Skeletal muscle tissue (tissue), 4 donors: Measurements from ENCODE around the gene DISP3. TPM values are rescaled to one million over a fixed set of nuclear protein-coding genes. Genes with fewer than 3 reads are reported as not detected.

ENCODE experiments used
- H3K27ac ChIP-seq: one replicate; pipeline ENCODE4 v1.7.0; 2013; ENCODE audit warnings: mild to moderate bottlenecking, low read depth, low read length, inconsistent platforms
- H3K27me3 ChIP-seq, 3 donors: one replicate each; pipeline ENCODE4 v1.7.0; 2013; ENCODE audit warnings: low read length in 3 of 3; ENCODE audit not compliant: control insufficient read depth in 3 of 3, insufficient read depth in 3 of 3
- H3K36me3 ChIP-seq, 3 donors: one replicate each; pipeline ENCODE4 v1.7.0; 2013; ENCODE audit warnings: low read length in 3 of 3; ENCODE audit not compliant: control insufficient read depth in 3 of 3, insufficient read depth in 3 of 3
- H3K4me1 ChIP-seq, 3 donors: one replicate each; pipeline ENCODE4 v1.7.0; 2013; ENCODE audit warnings: low read length in 3 of 3, mild to moderate bottlenecking in 3 of 3; ENCODE audit not compliant: control insufficient read depth in 3 of 3, insufficient read depth in 3 of 3
- H3K4me3 ChIP-seq, 3 donors: one replicate each; pipeline ENCODE4 v1.7.0; 2013; ENCODE audit warnings: low read length in 3 of 3
- H3K9ac ChIP-seq, 3 donors: one replicate each; pipeline ENCODE4 v1.7.0; 2013; ENCODE audit warnings: low read length in 3 of 3, mild to moderate bottlenecking in 3 of 3, moderate library complexity in 2 of 3, low read depth in 1 of 3
- H3K9me3 ChIP-seq, 3 donors: one replicate each; pipeline ENCODE4 v1.7.0; 2013; ENCODE audit warnings: low read length in 3 of 3; ENCODE audit not compliant: control insufficient read depth in 3 of 3
- total RNA-seq: library from RNA; depleted of rRNA; stranded (reverse); fragments of >200 nt; gene quantifications from one replicate; pipeline ENCODE4 v1.2.3, GENCODE V29; 2014
- donor health status: Osteomylitis.

The DISP3 gene
- total RNA-seq, 1 donor from 2014 or later, result not detected

GRCh38 chr1:11455967-11456570, 22.9 kb upstream of the DISP3 start:
- peaks cover 71 to 82% (median 74%) of the 10 kb centered on the region in 3 donors for H3K27me3 ChIP-seq
- H3K4me1 ChIP-seq, result peaks cover 0 to 9% (median 0%) of the 10 kb centered on the region in 3 donors

GRCh38 chr1:11456965-11457364, 22.0 kb upstream of the DISP3 start:
- Histone ChIP-seq H3K4me1 (peaks cover 0 to 9% (median 0%) of the 10 kb centered on the region in 3 donors), H3K9ac (no peak overlapping the region), H3K27me3 (peaks cover 71 to 88% (median 77%) of the 10 kb centered on the region in 3 donors), H3K4me3 (no peak overlapping the region), H3K36me3 (no peaks in the 10 kb centered on the region), H3K9me3 (no peaks in the 10 kb centered on the region), H3K27ac (no peak overlapping the region)

More at GRCh38 chr1:11455967-11456570, 22.9 kb upstream of the DISP3 start:
- no peaks in the 10 kb centered on the region for H3K9me3 ChIP-seq
- H3K36me3 ChIP-seq, result no peaks in the 10 kb centered on the region
- no peak overlapping the region for H3K27ac ChIP-seq
- H3K4me3 ChIP-seq, result no peak overlapping the region
- no peak overlapping the region for H3K9ac ChIP-seq

- Histone ChIP-seq H3K4me1 (peaks cover 0 to 9% (median 0%) of the 10 kb centered on the region in 3 donors), H3K27ac (no peak overlapping the region), H3K4me3 (no peak overlapping the region), H3K9ac (no peak overlapping the region), H3K36me3 (no peaks in the 10 kb centered on the region), H3K9me3 (no peaks in the 10 kb centered on the region), H3K27me3 (peaks cover 72 to 87% (median 75%) of the 10 kb centered on the region in 3 donors)
Measured at GRCh38 chr1:11458811-11459275, 20.1 kb upstream of the DISP3 start.

GRCh38 chr1:11461531-11462137, 17.3 kb upstream of the DISP3 start:
- no peaks in the 10 kb centered on the region for H3K9me3 ChIP-seq
- H3K4me3 ChIP-seq, result no peak overlapping the region
- H3K9ac ChIP-seq, result no peak overlapping the region
- H3K27me3 ChIP-seq, result peaks cover 52 to 80% (median 62%) of the 10 kb centered on the region in 3 donors
- H3K36me3 ChIP-seq, result no peaks in the 10 kb centered on the region
- no peak overlapping the region for H3K27ac ChIP-seq
- H3K4me1 ChIP-seq, result peaks cover 0 to 9% (median 0%) of the 10 kb centered on the region in 3 donors

GRCh38 chr1:11462224-11462923, 16.6 kb upstream of the DISP3 start:
- Histone ChIP-seq H3K27ac (no peak overlapping the region), H3K4me1 (peaks cover 0 to 9% (median 0%) of the 10 kb centered on the region in 3 donors), H3K9ac (no peak overlapping the region), H3K9me3 (no peaks in the 10 kb centered on the region), H3K4me3 (no peak overlapping the region), H3K36me3 (no peaks in the 10 kb centered on the region), H3K27me3 (peaks cover 45 to 78% (median 57%) of the 10 kb centered on the region in 3 donors)

- H3K4me3 ChIP-seq, result no peak overlapping the region
- H3K9me3 ChIP-seq, result no peaks in the 10 kb centered on the region
- no peak overlapping the region for H3K27ac ChIP-seq
- no peaks in the 10 kb centered on the region for H3K36me3 ChIP-seq
- H3K4me1 ChIP-seq, result peaks cover 0 to 9% (median 0%) of the 10 kb centered on the region in 3 donors
- H3K9ac ChIP-seq, result no peak overlapping the region
- peaks cover 49 to 78% (median 54%) of the 10 kb centered on the region in 3 donors for H3K27me3 ChIP-seq
Measured at GRCh38 chr1:11463177-11463576, 15.8 kb upstream of the DISP3 start.

GRCh38 chr1:11465307-11465706, 13.6 kb upstream of the DISP3 start:
- Histone ChIP-seq H3K9me3 (no peaks in the 10 kb centered on the region), H3K9ac (no peak overlapping the region), H3K4me1 (peaks cover 0 to 1% (median 0%) of the 10 kb centered on the region in 3 donors), H3K36me3 (no peaks in the 10 kb centered on the region), H3K27ac (no peak overlapping the region), H3K27me3 (peaks cover 43 to 78% (median 61%) of the 10 kb centered on the region in 3 donors), H3K4me3 (no peak overlapping the region)

GRCh38 chr1:11466416-11466815, 12.5 kb upstream of the DISP3 start:
- no peak overlapping the region for H3K9ac ChIP-seq
- peaks cover 32 to 67% (median 57%) of the 10 kb centered on the region in 3 donors for H3K27me3 ChIP-seq
- no peak overlapping the region for H3K4me3 ChIP-seq
- no peak overlapping the region for H3K27ac ChIP-seq
- no peaks in the 10 kb centered on the region for H3K4me1 ChIP-seq
- no peaks in the 10 kb centered on the region for H3K36me3 ChIP-seq
- no peaks in the 10 kb centered on the region for H3K9me3 ChIP-seq

GRCh38 chr1:11468878-11469277, 10.1 kb upstream of the DISP3 start:
- Histone ChIP-seq H3K4me1 (no peaks in the 10 kb centered on the region), H3K9me3 (no peaks in the 10 kb centered on the region), H3K36me3 (no peaks in the 10 kb centered on the region), H3K9ac (no peak overlapping the region), H3K27ac (no peak overlapping the region), H3K4me3 (no peak overlapping the region), H3K27me3 (peaks cover 18 to 49% (median 40%) of the 10 kb centered on the region in 3 donors)

GRCh38 chr1:11470912-11471311, 8.0 kb upstream of the DISP3 start:
- no peak overlapping the region for H3K9ac ChIP-seq
- H3K4me1 ChIP-seq, result no peaks in the 10 kb centered on the region
- no peaks in the 10 kb centered on the region for H3K9me3 ChIP-seq
- H3K27ac ChIP-seq, result no peak overlapping the region
- H3K36me3 ChIP-seq, result no peaks in the 10 kb centered on the region
- H3K27me3 ChIP-seq, result peaks cover 13 to 45% (median 36%) of the 10 kb centered on the region in 3 donors
- no peak overlapping the region for H3K4me3 ChIP-seq
